Stimulated activated naive B cell treated with anti-CD40 and anti-IgM and Interleukin-4, amounts not matched to agents 10 μg/mL and 1 μg/mL and 100 μg/mL, for 72 hours (primary cell): ENCODE measurements around the gene HMX1.

Experiments used
- ATAC-seq, 2 donors: fragments of 150-1000 bp; cut with Tn5 transposase; replicated peaks; 2 replicates each; pipeline ENCODE4 v1.10.0; 2021; ENCODE audit warnings: moderate library complexity in 1 of 2
- DNase-seq: peaks from one replicate; pipeline ENCODE4 v3.0.0; 2021
- H3K27ac Mint-ChIP-seq: one replicate; pipeline ENCODE4 v1.8.0; 2022; ENCODE audit warnings: mild to moderate bottlenecking, mixed read lengths
- H3K27me3 Mint-ChIP-seq, 2 donors: one replicate each; pipeline ENCODE4 v1.8.0; 2022; ENCODE audit warnings: mixed read lengths in 2 of 2
- H3K36me3 Mint-ChIP-seq, 2 donors: one replicate each; pipeline ENCODE4 v1.8.0; 2022; ENCODE audit warnings: mixed read lengths in 2 of 2, mild to moderate bottlenecking in 1 of 2
- H3K4me1 Mint-ChIP-seq, 2 donors: one replicate each; pipeline ENCODE4 v1.8.0; 2022; ENCODE audit warnings: mixed read lengths in 2 of 2, mild to moderate bottlenecking in 1 of 2
- H3K4me3 Mint-ChIP-seq, 2 donors: one replicate each; pipeline ENCODE4 v1.8.0; 2022; ENCODE audit warnings: mild to moderate bottlenecking in 2 of 2, mixed read lengths in 2 of 2, moderate library complexity in 1 of 2
- H3K9me3 Mint-ChIP-seq, 2 donors: one replicate each; pipeline ENCODE4 v1.8.0; 2022; ENCODE audit warnings: mixed read lengths in 2 of 2, mild to moderate bottlenecking in 1 of 2

HMX1 gene

GRCh38 chr4:8846046-8846720 lies 25.5 kb downstream of the HMX1 start:
- Mint-ChIP-seq H3K27ac (no peak overlapping the region), H3K4me3 (no peak overlapping the region), H3K36me3 (no peaks in the 10 kb centered on the region), H3K9me3 (peaks cover 4 to 5% of the 10 kb centered on the region in 2 donors), H3K4me1 (no peaks in the 10 kb centered on the region), H3K27me3 (peaks cover 11 to 20% of the 10 kb centered on the region in 2 donors)
- DNase-seq (no peak), ATAC-seq (no peak)

GRCh38 chr4:8844976-8845690 lies 26.5 kb downstream of the HMX1 start:
- Mint-ChIP-seq H3K4me1 (no peaks in the 10 kb centered on the region), H3K36me3 (no peaks in the 10 kb centered on the region), H3K9me3 (peaks cover 4 to 5% of the 10 kb centered on the region in 2 donors), H3K4me3 (no peak overlapping the region), H3K27ac (no peak overlapping the region), H3K27me3 (peaks cover 11 to 14% of the 10 kb centered on the region in 2 donors)
- ATAC-seq: no peak
- no peak for DNase-seq

- H3K9me3 Mint-ChIP-seq: peaks cover 4 to 5% of the 10 kb centered on the region in 2 donors
- no peaks in the 10 kb centered on the region for H3K4me1 Mint-ChIP-seq
- DNase-seq (no peak), ATAC-seq (no peak)
- H3K27ac Mint-ChIP-seq: no peak overlapping the region
- H3K4me3 Mint-ChIP-seq: no peak overlapping the region
- H3K27me3 Mint-ChIP-seq: peaks cover 8% of the 10 kb centered on the region in 2 donors
- H3K36me3 Mint-ChIP-seq: no peaks in the 10 kb centered on the region
Observed at GRCh38 chr4:8843597-8843996, 28.0 kb downstream of the HMX1 start.

DNA sequence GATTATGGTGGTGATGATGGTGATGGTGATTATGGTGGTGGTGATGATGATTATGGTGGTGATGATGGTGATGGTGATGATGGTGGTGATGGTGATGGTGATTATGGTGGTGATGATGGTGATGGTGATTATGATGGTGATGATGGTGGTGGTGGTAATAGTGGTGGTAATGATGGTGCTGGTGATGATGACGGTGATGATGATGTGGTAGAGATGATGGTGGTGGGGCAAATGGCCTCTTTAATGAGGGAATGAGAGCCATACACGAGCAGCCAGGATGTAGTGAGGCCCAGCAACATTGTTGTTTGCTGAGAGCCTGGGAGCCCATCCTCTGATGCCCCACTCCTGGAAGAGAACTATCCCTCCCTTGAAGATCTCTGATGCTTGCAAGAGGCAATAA lies 29.0 kb downstream of the HMX1 start:
- ATAC-seq: no peak
- Mint-ChIP-seq H3K27ac (no peak overlapping the region), H3K27me3 (peaks cover 4 to 7% of the 10 kb centered on the region in 2 donors), H3K9me3 (peaks cover 4 to 5% of the 10 kb centered on the region in 2 donors), H3K4me1 (no peaks in the 10 kb centered on the region), H3K36me3 (no peaks in the 10 kb centered on the region), H3K4me3 (no peak overlapping the region)
- DNase-seq: no peak

DNA sequence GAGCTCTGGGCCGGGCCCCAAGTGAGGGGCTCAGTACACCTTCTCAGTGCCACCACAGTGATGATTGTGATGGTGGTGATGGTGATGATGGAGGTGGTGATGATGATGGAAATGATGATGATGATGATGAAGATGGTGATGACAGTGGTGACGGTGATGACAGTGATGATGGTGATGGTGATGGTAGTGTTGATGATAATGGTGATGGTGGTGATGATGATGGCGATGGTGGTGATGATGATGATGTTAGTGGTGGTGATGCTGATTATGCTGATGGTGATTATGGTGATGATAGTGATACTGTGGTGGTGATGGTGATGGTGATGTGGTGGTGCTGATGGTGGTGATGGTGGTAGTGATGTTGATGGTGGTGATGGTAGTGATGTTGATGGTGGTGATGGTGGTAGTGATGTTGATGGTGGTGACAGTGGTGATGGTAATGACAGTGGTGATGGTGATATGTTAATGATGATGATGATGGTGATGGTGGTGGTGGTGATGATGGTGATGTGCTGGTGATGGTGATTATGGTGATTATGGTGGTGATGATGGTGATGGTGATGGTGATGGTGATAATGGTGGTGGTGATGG lies 29.9 kb downstream of the HMX1 start:
- H3K36me3 Mint-ChIP-seq: no peaks in the 10 kb centered on the region
- H3K27me3 Mint-ChIP-seq: peaks cover 3 to 5% of the 10 kb centered on the region in 2 donors
- DNase-seq (no peak), ATAC-seq (no peak)
- H3K9me3 Mint-ChIP-seq: peaks cover 3 to 5% of the 10 kb centered on the region in 2 donors
- H3K27ac Mint-ChIP-seq: no peak overlapping the region
- no peak overlapping the region for H3K4me3 Mint-ChIP-seq
- H3K4me1 Mint-ChIP-seq: no peaks in the 10 kb centered on the region

DNA sequence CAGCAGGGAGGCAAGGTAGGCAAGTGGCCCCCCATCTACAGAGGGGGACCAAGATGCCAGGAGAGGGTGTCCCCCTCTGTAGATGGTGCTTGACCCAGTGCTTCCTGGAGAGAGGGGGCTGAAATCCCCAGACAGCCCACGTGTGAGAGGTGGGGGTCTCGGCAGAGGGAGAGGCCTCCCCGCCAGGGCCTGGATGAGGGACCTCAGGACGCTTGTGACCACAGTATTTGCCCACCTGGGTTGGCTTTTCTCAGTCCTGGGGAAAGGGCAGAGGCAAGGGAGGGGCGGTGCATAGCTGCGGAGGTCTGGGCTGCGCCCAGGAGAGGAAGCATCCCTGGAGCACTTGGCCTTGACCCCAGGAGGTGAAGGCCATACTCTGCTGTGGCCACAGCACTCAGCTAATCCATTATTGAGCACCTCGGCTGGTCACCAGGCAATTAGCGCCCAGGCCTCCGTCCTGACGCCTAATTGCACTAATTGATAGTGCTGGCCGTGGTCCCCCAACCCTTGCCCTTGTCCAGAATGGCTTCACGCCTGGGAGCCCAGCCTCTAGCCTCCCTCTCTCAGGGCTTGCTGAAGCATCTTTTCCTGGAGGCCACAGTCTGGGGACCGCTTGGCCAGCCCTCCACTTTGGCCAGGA lies 30.7 kb downstream of the HMX1 start:
- Mint-ChIP-seq H3K27ac (no peak overlapping the region), H3K4me1 (no peaks in the 10 kb centered on the region), H3K9me3 (peaks cover 0 to 5% of the 10 kb centered on the region in 2 donors), H3K27me3 (peaks cover 0 to 4% of the 10 kb centered on the region in 2 donors), H3K4me3 (no peak overlapping the region), H3K36me3 (no peaks in the 10 kb centered on the region)
- ATAC-seq (no peak), DNase-seq (no peak)

- Mint-ChIP-seq H3K9me3 (peaks cover 2 to 5% of the 10 kb centered on the region in 2 donors), H3K4me3 (no peak overlapping the region), H3K27me3 (peaks cover 3 to 7% of the 10 kb centered on the region in 2 donors), H3K27ac (no peak overlapping the region), H3K36me3 (no peaks in the 10 kb centered on the region), H3K4me1 (no peaks in the 10 kb centered on the region)
- DNase-seq (no peak), ATAC-seq (no peak)
Observed at GRCh38 chr4:8840006-8840793, 31.4 kb downstream of the HMX1 start.

- ATAC-seq (no peak), DNase-seq (no peak)
- Mint-ChIP-seq H3K27ac (no peak overlapping the region), H3K4me3 (no peak overlapping the region), H3K27me3 (peaks cover 8 to 11% of the 10 kb centered on the region in 2 donors), H3K4me1 (peaks cover 0 to 2% of the 10 kb centered on the region in 2 donors), H3K36me3 (no peaks in the 10 kb centered on the region), H3K9me3 (peaks cover 5 to 6% of the 10 kb centered on the region in 2 donors)
Observed at GRCh38 chr4:8838961-8839431, 32.6 kb downstream of the HMX1 start.

DNA sequence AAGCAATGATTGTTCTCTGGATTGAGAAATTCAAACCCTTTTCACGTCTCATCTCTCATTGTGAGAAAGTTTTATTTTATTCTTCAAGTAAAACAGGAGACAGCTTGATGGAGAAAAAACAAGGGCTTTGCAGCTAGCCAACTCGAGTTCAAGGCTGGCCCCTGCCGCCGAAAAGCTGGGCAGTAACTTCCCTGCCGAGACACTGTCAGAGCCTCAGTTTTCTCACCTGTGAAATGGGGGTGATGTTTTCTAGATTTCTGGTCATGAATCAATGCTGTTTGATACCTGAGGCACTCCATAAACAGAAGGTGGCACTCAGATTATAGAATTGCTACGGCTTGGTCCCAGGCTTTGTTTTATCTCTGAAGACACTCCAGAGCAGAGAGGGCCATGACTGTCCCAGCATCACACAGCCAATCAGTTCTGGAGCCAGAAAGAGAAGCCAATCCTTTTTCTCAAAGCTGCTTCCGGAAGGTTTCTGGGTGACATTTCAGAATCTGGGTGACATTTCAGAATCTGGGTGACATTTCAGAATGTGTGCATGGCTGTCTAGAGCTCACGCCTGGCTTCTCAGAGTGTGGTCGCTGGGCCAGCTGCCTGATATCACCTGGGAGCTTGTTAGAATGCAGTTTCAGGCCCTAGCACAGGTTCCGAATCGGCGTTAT lies 33.2 kb downstream of the HMX1 start:
- peaks cover 8 to 11% of the 10 kb centered on the region in 2 donors for H3K27me3 Mint-ChIP-seq
- DNase-seq (no peak), ATAC-seq (no peak)
- no peak overlapping the region for H3K4me3 Mint-ChIP-seq
- H3K4me1 Mint-ChIP-seq: peaks cover 0 to 2% of the 10 kb centered on the region in 2 donors
- H3K27ac Mint-ChIP-seq: no peak overlapping the region
- no peaks in the 10 kb centered on the region for H3K36me3 Mint-ChIP-seq
- peaks cover 2 to 6% of the 10 kb centered on the region in 2 donors for H3K9me3 Mint-ChIP-seq

GRCh38 chr4:8837181-8837841 lies 34.3 kb downstream of the HMX1 start:
- H3K36me3 Mint-ChIP-seq: no peaks in the 10 kb centered on the region
- peaks cover 0 to 6% of the 10 kb centered on the region in 2 donors for H3K9me3 Mint-ChIP-seq
- DNase-seq (no peak), ATAC-seq (no peak)
- no peak overlapping the region for H3K4me3 Mint-ChIP-seq
- no peak overlapping the region for H3K27ac Mint-ChIP-seq
- peaks cover 8 to 11% of the 10 kb centered on the region in 2 donors for H3K27me3 Mint-ChIP-seq
- peaks cover 0 to 2% of the 10 kb centered on the region in 2 donors for H3K4me1 Mint-ChIP-seq

DNA sequence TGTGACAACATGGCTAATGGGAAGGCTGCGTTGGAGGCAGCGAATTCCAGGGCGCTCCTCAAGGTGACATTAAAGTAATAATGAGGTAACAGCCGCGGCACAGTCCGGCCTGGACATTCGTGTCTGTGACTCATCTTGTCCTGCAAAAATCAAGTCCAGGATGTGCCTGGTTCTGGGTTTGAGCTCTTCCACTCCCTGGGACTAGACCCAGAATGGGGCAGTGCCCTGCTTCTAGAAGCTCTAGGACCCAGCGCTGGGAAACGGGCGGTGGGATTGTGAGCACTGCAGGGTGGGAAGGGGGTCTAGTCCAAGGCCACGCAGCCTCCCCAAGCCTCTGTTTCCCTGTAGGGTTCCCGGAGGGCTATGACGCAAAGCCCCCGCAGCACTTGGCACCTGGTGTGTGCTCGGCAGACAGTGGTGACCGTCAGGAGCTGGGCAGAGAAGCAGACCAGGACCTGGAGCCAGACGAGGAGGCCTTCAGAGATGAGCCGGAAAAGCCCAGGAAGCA lies 34.9 kb downstream of the HMX1 start:
- DNase-seq (no peak), ATAC-seq (no peak)
- H3K4me1 Mint-ChIP-seq: peaks cover 0 to 2% of the 10 kb centered on the region in 2 donors
- H3K9me3 Mint-ChIP-seq: peaks cover 0 to 6% of the 10 kb centered on the region in 2 donors
- H3K27ac Mint-ChIP-seq: no peak overlapping the region
- H3K4me3 Mint-ChIP-seq: no peak overlapping the region
- peaks cover 8 to 11% of the 10 kb centered on the region in 2 donors for H3K27me3 Mint-ChIP-seq
- H3K36me3 Mint-ChIP-seq: no peaks in the 10 kb centered on the region

DNA sequence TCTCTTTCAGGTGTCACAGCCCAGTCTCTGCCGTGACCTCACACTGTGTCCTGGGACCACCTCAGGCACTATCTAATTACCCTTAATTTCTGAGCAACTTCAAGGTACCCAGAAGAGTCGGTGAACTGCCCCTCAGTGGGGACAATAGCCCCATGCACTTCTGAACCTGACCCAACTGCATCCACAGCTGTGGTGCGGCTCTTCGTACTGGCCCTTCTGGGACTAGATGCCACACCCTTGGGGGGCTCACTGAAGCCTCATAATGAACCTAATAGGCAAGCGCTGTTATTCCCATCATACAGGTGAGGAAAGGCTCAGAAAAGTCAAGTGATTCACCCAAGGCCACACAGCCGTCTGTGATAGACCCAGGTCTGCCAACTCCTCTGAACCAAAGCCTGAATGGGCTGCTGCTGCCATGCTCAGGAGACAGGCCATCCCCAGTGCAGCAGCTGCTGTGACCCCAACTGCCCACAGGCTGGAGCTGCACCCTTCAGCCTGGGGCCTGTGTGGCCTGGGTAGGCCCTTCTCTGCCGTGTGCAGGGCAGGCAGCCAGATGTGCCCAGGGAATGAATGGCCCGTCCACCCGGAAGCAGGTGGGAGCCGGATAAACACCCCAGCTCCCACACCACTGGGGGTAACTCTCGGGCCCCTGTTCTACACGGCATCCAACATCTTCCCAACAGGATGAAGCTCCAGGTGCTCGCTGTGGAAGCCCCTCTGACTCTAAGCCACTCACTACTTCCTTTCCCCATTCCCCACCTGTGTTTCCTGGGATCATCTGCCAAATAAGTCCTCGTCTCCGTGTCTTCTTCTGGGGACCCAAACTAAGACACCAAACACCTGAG lies 35.9 kb downstream of the HMX1 start:
- Mint-ChIP-seq H3K4me3 (no peak overlapping the region), H3K4me1 (peaks cover 0 to 2% of the 10 kb centered on the region in 2 donors), H3K27ac (no peak overlapping the region), H3K27me3 (peaks cover 11% of the 10 kb centered on the region in 2 donors), H3K36me3 (no peaks in the 10 kb centered on the region), H3K9me3 (peaks cover 0 to 6% of the 10 kb centered on the region in 2 donors)
- DNase-seq (no peak), ATAC-seq (no peak)
